SH-SY5Y (cell line): ENCODE results near the gene ZNF197.

Experiments used
- GATA2 ChIP-seq: IDR thresholded peaks from 2 replicates; pipeline ENCODE4 v1.6.1; 2011; ENCODE audit warnings: mild to moderate bottlenecking, low read depth, low read length
- GATA3 ChIP-seq: IDR thresholded peaks from 2 replicates; pipeline ENCODE4 v1.6.1; 2011; ENCODE audit warnings: low read depth, mild to moderate bottlenecking, low read length, moderate library complexity

DNA sequence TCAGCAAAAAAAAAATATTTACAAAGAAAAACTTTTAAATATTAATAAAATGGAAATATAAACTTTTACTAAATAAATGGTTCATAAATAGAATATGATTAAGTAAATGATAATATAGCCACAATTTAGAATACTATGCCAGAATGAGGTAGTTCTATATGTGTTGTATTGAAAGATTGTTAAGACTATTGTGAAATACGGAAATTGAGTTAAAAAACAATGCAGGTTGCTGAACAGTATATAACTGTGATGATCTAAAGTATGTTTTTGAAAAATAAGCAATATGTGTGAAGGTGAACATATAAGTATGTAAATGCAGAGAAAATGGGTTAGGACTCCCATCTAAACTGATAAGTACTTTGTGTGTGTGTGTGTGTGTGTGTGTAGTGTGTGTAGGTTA lies 24.9 kb downstream of the ZNF197 start:
- TF ChIP-seq GATA3 = no peak
- no peak for TF ChIP-seq GATA2
